Urothelium cell line (cell line): ENCODE measurements around the gene QRICH1.
A peak's percentile ranks its signal among the peaks of the same experiment; 100 is the strongest.

Experiments used
- DNase-seq: peaks from one replicate; pipeline ENCODE4 v3.0.0; 2011; ENCODE audit warnings: low spot score, mixed read lengths
- FAIRE-seq: peaks from 2 replicates; lab custom pipeline; 2011; peaks lifted over from hg19 to GRCh38; lab: Jason Lieb, UNC

The QRICH1 gene

GRCh38 chr3:49120096-49120437, 26.2 kb upstream of the QRICH1 start:
- no peak for FAIRE-seq

GRCh38 chr3:49119439-49119838, 25.6 kb upstream of the QRICH1 start:
- FAIRE-seq: no peak
- no peak for DNase-seq

More at GRCh38 chr3:49120096-49120437, 26.2 kb upstream of the QRICH1 start:
- DNase-seq: peak; percentile 18

- no peak for FAIRE-seq
- DNase-seq: no peak
Observed at GRCh38 chr3:49119036-49119435, 25.2 kb upstream of the QRICH1 start.

GRCh38 chr3:49112262-49112661, 18.4 kb upstream of the QRICH1 start:
- FAIRE-seq (peak; percentile 46), DNase-seq (no peak)

DNA sequence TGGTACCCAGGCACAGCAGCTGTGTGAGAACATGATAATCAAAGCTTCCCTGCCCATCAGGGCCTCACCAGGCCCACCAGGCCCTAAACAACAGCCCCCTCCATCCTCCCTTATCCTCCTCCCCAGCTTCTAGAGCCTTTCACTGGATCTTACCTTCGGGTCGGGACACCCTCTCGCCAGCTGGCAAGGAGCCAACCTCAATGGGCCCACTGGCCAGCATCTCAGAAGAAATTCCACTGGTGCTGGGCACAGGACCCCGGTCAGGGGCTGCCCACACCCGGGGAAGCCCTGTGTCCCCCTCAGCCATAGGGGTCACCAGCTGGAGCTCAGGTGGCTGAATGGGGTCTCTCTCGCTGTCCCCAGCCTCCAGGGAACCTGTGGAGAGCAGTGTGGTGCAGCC, 17.5 kb upstream of the QRICH1 start:
- no peak for FAIRE-seq

DNA sequence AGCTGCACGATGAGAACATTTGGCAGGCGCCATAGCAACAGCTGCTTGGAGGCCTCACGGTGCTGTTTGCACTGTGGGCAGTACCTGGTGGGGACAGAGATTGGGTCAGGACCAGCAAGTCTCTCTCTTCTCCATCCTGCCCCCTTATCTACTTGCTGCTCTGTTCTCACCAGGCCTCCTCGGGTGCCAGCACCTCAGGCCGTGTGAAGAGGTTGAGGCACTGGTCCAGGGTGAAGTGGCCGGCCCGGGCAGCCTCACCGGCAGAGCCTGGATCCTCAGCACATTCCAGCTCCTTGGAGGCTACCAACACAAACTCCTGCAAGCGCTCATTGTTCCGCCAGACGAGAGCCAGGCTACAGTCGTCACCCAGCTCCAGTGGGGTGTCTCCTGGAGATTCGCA, 16.9 kb upstream of the QRICH1 start:
- FAIRE-seq (no peak), DNase-seq (no peak)

More for the DNA sequence above, 17.5 kb upstream of the QRICH1 start:
- DNase-seq: no peak

- no peak for FAIRE-seq
- no peak for DNase-seq
Observed at GRCh38 chr3:49108346-49108745, 14.5 kb upstream of the QRICH1 start.

DNA sequence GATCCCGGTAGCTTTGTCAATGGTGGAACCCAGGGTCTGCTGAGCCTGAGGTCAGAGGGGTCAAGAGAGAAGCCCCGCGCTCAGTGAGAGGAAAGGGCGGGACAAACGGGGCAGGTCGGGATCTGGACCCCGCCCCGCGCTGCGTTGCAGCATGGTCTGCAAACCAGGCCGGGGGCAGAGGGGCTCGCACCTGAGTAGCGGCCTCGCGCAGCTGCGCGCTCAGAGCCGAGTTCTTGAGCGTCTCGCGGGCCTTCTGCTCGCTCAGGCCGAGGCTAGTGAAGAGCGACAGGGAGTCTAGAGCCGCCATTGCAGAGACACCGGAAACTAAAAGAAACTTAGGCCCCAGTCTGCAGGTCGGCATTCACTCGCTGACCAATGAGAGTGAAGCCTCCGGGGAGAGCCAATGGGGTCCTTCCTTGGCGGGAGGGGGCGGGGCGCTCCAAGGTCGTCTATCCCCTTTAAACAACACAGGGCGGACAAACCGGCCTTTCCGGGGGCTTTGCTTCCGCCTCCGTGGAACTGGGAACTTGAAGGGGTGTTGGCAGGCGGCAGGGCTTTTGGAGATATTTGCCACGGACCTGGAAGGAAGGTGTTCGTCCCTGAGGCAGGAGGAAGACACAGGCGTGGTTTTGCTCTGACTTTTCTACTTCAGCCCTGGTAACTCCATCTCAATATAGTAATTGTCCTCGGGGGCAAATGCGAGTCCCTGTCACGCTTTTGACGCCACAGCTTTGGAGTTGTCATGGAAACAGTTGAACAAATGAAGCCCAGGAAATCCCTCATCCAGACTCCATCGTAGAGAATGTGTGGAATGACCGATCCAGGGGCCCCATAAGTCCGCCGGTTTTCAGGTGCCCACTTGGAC, 10.8 kb upstream of the QRICH1 start, which contains the start of gene QARS1:
Gene QARS1, minus strand, starts transcription at position 331 of the 865 bp plus-strand sequence. Its CDS starts 24 bp downstream, at position 307.
- no peak for FAIRE-seq

GRCh38 chr3:49104052-49104426, 10.2 kb upstream of the QRICH1 start:
- DNase-seq (no peak), FAIRE-seq (no peak)

More for the DNA sequence above, 10.8 kb upstream of the QRICH1 start, which contains the start of gene QARS1:
- DNase-seq: peak; percentile 96

- DNase-seq: no peak
- no peak for FAIRE-seq
Observed at GRCh38 chr3:49100046-49100615, 6.3 kb upstream of the QRICH1 start.

GRCh38 chr3:49098910-49099630, 5.2 kb upstream of the QRICH1 start:
- DNase-seq (no peak), FAIRE-seq (no peak)

- DNase-seq (no peak), FAIRE-seq (no peak)
Observed at GRCh38 chr3:49098429-49098828, 4.6 kb upstream of the QRICH1 start.

DNA sequence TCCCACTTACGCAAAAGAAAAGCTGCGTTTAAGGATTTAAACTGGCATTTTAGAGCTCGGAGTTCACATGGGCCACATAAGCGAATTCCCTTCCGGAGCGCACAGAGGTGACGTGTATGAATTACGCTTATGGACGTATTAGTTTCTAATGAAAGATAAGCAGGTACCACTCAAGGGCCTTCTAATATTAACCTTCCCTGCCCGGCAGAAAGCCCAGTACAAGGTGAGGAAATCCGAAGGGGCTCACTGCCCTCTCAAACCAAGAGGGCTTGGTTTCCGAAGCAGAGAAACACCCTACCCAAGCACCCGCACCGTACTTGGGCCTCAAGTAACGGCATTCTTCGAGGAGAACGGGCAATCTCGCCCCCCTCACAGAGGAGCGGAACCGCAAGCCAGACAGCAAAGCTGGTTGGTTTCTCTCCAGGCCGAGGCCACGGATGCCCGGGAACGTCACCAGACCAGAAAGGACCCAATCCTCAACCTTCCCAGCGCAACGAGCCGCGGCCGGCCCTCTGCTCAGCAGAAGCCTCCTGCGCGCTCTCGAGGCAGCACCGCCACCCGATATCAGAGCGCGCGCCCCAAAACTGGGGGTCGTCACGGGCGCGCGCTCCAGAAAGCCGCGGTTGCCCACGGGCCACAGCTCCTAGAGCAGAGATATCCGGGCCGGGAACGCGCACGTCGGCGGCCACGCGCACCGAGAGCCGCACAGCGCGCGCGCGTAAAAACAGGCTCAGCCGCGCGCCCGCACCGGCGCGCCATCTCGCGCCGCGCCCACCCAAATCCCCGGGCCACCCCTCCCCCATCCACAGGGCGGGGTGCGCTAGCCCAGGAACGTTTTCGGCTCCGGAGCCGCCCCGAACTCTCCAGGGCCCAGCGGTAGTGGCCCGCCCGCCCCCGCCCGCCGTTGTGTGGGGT, 676 bp downstream of the QRICH1 start:
- FAIRE-seq (no peak), DNase-seq (peak; percentile 81)

GRCh38 chr3:49081429-49081828, 12.4 kb downstream of the QRICH1 start:
- DNase-seq (no peak), FAIRE-seq (no peak)

DNA sequence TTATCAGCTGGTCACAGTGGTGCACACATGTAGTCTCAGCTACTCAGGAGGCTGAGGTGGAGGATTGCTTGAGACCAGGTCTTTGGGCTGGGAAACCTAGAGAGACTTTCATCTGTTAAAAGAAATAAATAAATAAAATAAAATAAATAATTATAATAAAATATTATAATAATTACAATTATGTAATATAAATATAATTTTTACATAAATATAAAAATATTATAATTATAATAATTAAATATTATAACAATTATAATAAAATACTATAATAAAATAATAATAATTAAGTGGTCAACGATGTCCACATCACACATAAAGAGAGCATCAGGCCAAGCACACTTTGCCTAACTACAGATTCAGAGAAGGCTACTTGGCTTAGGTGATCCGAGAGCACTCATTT, 14.6 kb downstream of the QRICH1 start:
- no peak for DNase-seq
- FAIRE-seq: no peak

DNA sequence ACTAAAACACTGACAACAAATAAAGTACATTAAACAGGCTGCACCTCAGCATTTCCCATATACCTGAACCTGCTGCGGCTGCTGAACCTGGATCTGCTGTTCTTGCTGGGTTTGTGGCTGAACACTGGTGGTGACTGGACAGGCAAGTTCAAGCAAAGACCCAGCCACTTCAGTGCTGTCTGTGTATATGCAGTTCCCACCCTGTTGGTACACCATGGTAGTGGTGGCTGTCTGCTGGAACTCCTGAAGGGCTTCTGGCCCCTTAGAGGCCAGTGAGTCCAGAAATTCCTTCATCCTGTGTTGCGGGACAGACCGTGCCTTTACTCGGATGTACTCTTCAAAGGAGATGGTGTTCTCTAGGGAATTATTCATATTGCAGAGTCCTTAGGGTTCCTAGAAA, 17.2 kb downstream of the QRICH1 start:
- DNase-seq (no peak), FAIRE-seq (no peak)

GRCh38 chr3:49076116-49076515, 17.8 kb downstream of the QRICH1 start:
- no peak for DNase-seq
- no peak for FAIRE-seq

GRCh38 chr3:49058011-49058410, 35.9 kb downstream of the QRICH1 start:
- no peak for FAIRE-seq
- DNase-seq: no peak

- FAIRE-seq (no peak), DNase-seq (no peak)
Observed at GRCh38 chr3:49057268-49057667, 36.6 kb downstream of the QRICH1 start.

- DNase-seq (no peak), FAIRE-seq (no peak)
Observed at GRCh38 chr3:49054344-49054862, 39.5 kb downstream of the QRICH1 start.
